SU-DHL-6 (cell line): ENCODE results near the gene COL27A1.

Source experiments
- H2AFZ ChIP-seq: fragments of 200-600 bp; sonication (generic); 2 replicates; pipeline ENCODE4 v1.6.1; 2014; ENCODE audit warnings: low read depth, mild to moderate bottlenecking, moderate library complexity, mixed read lengths, antibody characterized with exemption, low read length; ENCODE audit not compliant: severe bottlenecking
- H3F3A ChIP-seq: fragments of 200-600 bp; shearing (Covaris generic); 2 replicates; pipeline ENCODE4 v1.6.0; 2016; ENCODE audit warnings: antibody characterized with exemption, mild to moderate bottlenecking; ENCODE audit not compliant: insufficient read depth
- H3K27ac ChIP-seq: fragments of 200-600 bp; sonication (generic); 2 replicates; pipeline ENCODE4 v1.5.1; 2016; ENCODE audit warnings: low read depth, mild to moderate bottlenecking, low read length, moderate library complexity, mixed read lengths
- H3K27me3 ChIP-seq: fragments of 200-600 bp; sonication (generic), shearing (Covaris generic); 2 replicates; pipeline ENCODE4 v1.6.0; 2014; ENCODE audit warnings: mild to moderate bottlenecking, low read length
- H3K36me3 ChIP-seq: fragments of 200-600 bp; sonication (generic); 2 replicates; pipeline ENCODE4 v1.6.1; 2014; ENCODE audit warnings: mild to moderate bottlenecking, low read length, mixed read lengths
- H3K4me2 ChIP-seq: fragments of 300-600, 200-600 bp; shearing (Covaris generic), sonication (generic); 2 replicates; pipeline ENCODE4 v1.6.0; 2014; ENCODE audit warnings: low read length, low read depth, mild to moderate bottlenecking; ENCODE audit not compliant: poor library complexity, severe bottlenecking
- H3K4me3 ChIP-seq: fragments of 200-600 bp; sonication (generic); 2 replicates; pipeline ENCODE4 v1.5.1; 2014; ENCODE audit warnings: antibody characterized with exemption, low read length, mild to moderate bottlenecking, mixed read lengths; ENCODE audit not compliant: insufficient read depth, poor library complexity, severe bottlenecking
- H3K79me2 ChIP-seq: fragments of 200-600 bp; sonication (generic); 2 replicates; pipeline ENCODE4 v1.6.1; 2014; ENCODE audit warnings: mild to moderate bottlenecking, low read length, moderate library complexity; ENCODE audit not compliant: insufficient read depth
- H3K9ac ChIP-seq: fragments of 200-600 bp; sonication (generic); 2 replicates; pipeline ENCODE4 v1.7.0; 2014; ENCODE audit warnings: mild to moderate bottlenecking, low read length
- H3K9me2 ChIP-seq: fragments of 200-600 bp; sonication (generic); replicated peaks from 2 replicates; pipeline ENCODE4 v1.6.1; 2014; ENCODE audit warnings: low read length; ENCODE audit not compliant: insufficient read depth
- H3K9me3 ChIP-seq: fragments of 200-600 bp; sonication (generic); 2 replicates; pipeline ENCODE4 v1.6.1; 2014; ENCODE audit warnings: low read length, mixed read lengths; ENCODE audit not compliant: insufficient read depth
- H4K20me1 ChIP-seq: fragments of 200-600 bp; sonication (generic); 2 replicates; pipeline ENCODE4 v1.6.1; 2014; ENCODE audit warnings: low read depth, mild to moderate bottlenecking, antibody characterized with exemption, low read length, moderate library complexity, mixed read lengths
- CTCF ChIP-seq: fragments of 200-600 bp; sonication (generic); IDR thresholded peaks from one replicate; pipeline ENCODE4 v1.5.1; 2017; ENCODE audit warnings: antibody characterized with exemption, mild to moderate bottlenecking, low read length, moderate library complexity; ENCODE audit not compliant: insufficient read depth, poor library complexity, severe bottlenecking
- EZH2phosphoT487 ChIP-seq: fragments of 200-600 bp; sonication (generic), shearing (Covaris generic); conservative IDR thresholded peaks from 2 replicates; pipeline ENCODE4 v1.6.1; 2018; ENCODE audit warnings: mild to moderate bottlenecking, antibody characterized with exemption, low read length, moderate library complexity, mixed read lengths

Gene COL27A1

DNA sequence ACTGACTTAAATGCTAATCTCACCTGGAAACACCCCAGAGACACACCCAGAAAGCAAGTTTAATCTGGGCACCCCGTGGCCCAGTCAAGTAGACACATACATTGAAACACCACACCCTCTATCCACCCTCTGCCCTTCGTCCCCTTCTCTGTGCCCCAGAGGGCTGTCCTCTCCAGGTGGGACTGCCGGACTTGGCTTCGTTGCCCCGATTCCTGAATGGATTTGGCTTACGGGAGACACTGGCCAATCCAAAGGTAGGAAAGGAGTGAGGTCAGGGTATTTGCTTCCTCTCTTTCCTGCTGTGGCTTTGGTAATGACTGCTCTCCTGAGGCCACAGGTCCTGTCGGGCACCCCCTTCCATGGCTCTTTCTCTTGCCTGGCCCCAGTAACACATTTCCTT is 25.2 kb upstream of the COL27A1 start:
- Histone ChIP-seq H3K4me2 (no peak overlapping the region), H3K9me3 (no peaks in the 10 kb centered on the region), H3K9ac (no peak overlapping the region), H3K27me3 (no peaks in the 10 kb centered on the region), H3K4me3 (no peak overlapping the region), H3F3A (no peaks in the 10 kb centered on the region), H4K20me1 (no peaks in the 10 kb centered on the region), H3K36me3 (no peaks in the 10 kb centered on the region), H3K79me2 (no peaks in the 10 kb centered on the region), H3K9me2 (no peaks in the 10 kb centered on the region), H2AFZ (no peak overlapping the region), H3K27ac (no peak overlapping the region)
- TF ChIP-seq EZH2phosphoT487: no peak
- TF ChIP-seq CTCF: no peak

GRCh38 chr9:114130624-114131277 is 24.6 kb upstream of the COL27A1 start:
- H3K9me2 ChIP-seq: no peaks in the 10 kb centered on the region
- TF ChIP-seq CTCF: no peak
- no peak for TF ChIP-seq EZH2phosphoT487
- H3K36me3 ChIP-seq: no peaks in the 10 kb centered on the region
- H4K20me1 ChIP-seq: no peaks in the 10 kb centered on the region
- H2AFZ ChIP-seq: no peak overlapping the region
- H3K27me3 ChIP-seq: no peaks in the 10 kb centered on the region
- H3K9me3 ChIP-seq: no peaks in the 10 kb centered on the region
- no peaks in the 10 kb centered on the region for H3F3A ChIP-seq
- H3K4me2 ChIP-seq: no peak overlapping the region
- H3K27ac ChIP-seq: no peak overlapping the region
- H3K79me2 ChIP-seq: no peaks in the 10 kb centered on the region
- H3K4me3 ChIP-seq: no peak overlapping the region
- no peak overlapping the region for H3K9ac ChIP-seq

GRCh38 chr9:114131808-114132549 is 23.4 kb upstream of the COL27A1 start:
- no peaks in the 10 kb centered on the region for H3K36me3 ChIP-seq
- H2AFZ ChIP-seq: no peak overlapping the region
- no peak overlapping the region for H3K9ac ChIP-seq
- no peaks in the 10 kb centered on the region for H3F3A ChIP-seq
- TF ChIP-seq EZH2phosphoT487 (no peak), CTCF (no peak)
- H3K9me3 ChIP-seq: no peaks in the 10 kb centered on the region
- no peaks in the 10 kb centered on the region for H3K79me2 ChIP-seq
- no peak overlapping the region for H3K4me3 ChIP-seq
- H3K27me3 ChIP-seq: no peaks in the 10 kb centered on the region
- H4K20me1 ChIP-seq: no peaks in the 10 kb centered on the region
- H3K27ac ChIP-seq: no peak overlapping the region
- no peaks in the 10 kb centered on the region for H3K9me2 ChIP-seq
- H3K4me2 ChIP-seq: no peak overlapping the region
